ENCODE data around the gene CGNL1. TPM values are rescaled to one million over a fixed set of nuclear protein-coding genes. Genes with fewer than 3 reads are reported as not detected.

The CGNL1 gene, protein sequence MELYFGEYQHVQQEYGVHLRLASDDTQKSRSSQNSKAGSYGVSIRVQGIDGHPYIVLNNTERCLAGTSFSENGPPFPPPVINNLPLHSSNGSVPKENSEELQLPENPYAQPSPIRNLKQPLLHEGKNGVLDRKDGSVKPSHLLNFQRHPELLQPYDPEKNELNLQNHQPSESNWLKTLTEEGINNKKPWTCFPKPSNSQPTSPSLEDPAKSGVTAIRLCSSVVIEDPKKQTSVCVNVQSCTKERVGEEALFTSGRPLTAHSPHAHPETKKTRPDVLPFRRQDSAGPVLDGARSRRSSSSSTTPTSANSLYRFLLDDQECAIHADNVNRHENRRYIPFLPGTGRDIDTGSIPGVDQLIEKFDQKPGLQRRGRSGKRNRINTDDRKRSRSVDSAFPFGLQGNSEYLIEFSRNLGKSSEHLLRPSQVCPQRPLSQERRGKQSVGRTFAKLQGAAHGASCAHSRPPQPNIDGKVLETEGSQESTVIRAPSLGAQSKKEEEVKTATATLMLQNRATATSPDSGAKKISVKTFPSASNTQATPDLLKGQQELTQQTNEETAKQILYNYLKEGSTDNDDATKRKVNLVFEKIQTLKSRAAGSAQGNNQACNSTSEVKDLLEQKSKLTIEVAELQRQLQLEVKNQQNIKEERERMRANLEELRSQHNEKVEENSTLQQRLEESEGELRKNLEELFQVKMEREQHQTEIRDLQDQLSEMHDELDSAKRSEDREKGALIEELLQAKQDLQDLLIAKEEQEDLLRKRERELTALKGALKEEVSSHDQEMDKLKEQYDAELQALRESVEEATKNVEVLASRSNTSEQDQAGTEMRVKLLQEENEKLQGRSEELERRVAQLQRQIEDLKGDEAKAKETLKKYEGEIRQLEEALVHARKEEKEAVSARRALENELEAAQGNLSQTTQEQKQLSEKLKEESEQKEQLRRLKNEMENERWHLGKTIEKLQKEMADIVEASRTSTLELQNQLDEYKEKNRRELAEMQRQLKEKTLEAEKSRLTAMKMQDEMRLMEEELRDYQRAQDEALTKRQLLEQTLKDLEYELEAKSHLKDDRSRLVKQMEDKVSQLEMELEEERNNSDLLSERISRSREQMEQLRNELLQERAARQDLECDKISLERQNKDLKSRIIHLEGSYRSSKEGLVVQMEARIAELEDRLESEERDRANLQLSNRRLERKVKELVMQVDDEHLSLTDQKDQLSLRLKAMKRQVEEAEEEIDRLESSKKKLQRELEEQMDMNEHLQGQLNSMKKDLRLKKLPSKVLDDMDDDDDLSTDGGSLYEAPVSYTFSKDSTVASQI
- 0.30 and 0.34 TPM in 2 replicates for total RNA-seq (2014; rRNA removed; shearing (Covaris generic))

DNA sequence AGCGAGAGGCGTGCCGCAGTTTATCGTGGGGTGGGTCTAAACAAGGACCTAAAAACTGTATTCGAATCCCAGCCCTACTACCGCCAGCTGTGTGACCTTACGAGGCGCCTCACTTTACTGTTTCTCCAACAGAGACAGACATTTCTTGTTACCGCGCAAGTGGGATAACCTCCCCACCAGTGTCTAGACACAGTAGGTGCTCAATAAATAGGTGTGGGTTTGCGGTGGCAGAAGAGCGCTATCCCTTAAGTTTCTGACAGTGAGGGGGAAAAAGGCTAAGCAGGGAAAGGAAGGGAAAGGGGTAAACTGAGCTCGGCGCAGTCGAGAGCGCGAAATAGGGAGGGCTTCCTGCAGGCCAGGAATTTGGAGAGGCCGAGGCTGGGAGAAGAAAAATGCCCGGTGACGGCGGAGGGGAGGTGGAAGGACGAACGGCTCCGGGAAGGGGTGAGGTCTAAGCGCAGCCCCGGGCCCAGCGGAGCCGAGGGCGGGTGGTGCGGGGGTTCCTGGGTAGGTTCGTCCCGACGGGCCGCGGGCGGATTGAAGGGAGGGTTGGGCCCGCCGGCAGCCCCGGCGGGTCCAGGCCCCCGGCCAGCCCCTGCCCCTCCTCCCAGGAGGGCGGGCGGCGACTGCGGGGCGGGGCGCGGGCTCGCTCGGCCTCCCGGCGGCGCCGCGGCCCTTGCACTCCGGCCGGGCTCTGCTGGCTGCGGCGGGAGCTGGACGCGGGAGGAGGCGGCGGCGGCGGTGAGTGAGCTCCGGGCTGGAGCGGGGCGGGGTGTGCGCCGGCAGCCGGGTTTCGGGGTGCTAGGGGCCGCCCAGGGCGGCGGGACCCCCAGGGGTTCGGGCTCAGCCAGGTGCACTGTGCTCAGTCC lies at the start of gene CGNL1:
CGNL1 (plus strand) TSS at position 679 of the 869 bp plus-strand sequence. CDS start 61,495 bp downstream, outside the sequence.
- peak; percentile 35 for DNase-seq (ENCODE audit: low read depth)

DNA sequence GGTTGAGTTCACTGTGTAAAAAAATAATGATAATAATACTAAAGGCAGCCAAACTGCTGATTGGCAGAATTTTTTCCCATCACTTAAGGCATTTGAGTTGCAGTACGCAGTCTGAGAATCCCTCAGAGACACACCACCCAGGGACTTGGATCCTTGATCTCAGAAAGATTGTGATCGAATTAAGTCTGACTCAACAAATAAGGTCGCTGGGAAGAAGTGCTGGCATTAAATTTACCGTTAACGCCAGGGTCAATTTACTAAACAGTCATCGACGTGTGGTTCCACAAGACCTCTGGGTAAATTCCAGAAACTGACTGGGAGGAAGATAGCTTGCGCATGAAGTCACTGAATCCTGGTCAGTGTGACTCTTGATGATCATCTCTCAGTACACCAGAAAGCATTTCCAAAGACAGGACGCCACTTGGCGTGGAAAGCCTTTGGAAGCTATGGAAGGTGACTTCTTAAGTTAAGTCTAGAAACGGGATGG lies 48.3 kb upstream of the CGNL1 start:
- peak; percentile 88 for DNase-seq (ENCODE audit: low read depth)

DNA sequence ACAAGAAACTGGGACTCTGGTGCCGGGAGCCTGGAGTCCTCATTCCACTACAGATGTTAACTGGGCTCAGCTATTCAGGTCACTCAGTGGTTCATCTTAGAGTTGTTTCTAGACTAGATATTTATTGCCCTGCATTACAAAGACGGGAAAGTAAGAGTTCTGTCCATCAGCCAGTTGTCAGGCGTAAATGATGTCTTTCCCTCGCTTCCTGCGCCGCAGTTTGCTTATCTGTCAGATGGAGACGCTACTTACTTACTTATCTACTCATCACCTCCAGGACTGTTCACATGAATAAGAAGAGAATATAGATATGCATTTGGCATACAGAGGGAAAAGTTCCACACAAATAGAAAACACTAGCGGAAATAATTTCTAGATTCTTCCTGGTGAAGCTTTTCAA lies 47.8 kb upstream of the CGNL1 start:
- no peak for DNase-seq (ENCODE audit: low read depth)

DNA sequence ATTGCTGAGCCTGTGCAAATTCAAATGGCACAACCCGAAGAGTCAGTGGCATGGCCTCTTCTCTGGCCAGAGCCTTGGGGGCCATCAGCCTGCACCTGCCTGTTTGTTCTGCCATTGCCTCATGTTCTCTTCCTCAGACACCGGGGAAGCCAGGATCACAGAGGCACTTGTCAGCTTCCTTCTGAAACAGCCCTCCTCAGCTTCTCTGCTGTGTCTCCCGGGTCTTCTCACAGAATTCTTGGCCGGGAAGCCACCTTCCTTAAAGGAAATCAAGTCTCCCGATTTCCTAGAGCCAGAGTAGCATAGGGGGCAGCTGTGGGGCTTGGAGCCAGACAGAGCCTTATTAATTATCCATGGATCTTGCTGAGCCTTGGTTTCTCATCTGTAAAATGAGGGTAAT lies 47.4 kb upstream of the CGNL1 start:
- DNase-seq (ENCODE audit: low read depth): no peak

GRCh38 chr15:57329582-57330367 lies 46.5 kb upstream of the CGNL1 start:
- DNase-seq (ENCODE audit: low read depth): peak; percentile 33

GRCh38 chr15:57330619-57331340 lies 45.5 kb upstream of the CGNL1 start:
- DNase-seq (ENCODE audit: low read depth): no peak

DNA sequence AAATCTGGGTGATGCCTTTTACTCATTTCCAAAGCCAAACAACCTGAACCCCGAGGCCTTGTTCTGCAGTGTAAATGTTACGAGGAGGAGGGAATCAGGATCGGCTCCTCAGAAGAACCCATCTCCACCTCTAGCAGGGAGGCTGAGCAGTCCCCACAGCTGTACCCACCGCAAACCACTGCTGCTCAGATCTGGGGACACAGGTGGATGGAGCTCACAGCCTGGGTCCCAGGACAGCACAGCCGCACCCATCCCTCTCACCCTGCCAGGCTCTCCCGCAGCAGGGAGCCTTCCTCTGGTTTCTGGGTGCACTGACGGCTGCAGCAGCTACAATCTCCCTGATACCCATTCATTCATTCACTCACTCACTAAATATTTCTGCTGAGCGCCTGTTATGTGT lies 44.0 kb upstream of the CGNL1 start:
- DNase-seq (ENCODE audit: low read depth): no peak

GRCh38 chr15:57333487-57333886 lies 42.8 kb upstream of the CGNL1 start:
- DNase-seq (ENCODE audit: low read depth): peak; percentile 54

DNA sequence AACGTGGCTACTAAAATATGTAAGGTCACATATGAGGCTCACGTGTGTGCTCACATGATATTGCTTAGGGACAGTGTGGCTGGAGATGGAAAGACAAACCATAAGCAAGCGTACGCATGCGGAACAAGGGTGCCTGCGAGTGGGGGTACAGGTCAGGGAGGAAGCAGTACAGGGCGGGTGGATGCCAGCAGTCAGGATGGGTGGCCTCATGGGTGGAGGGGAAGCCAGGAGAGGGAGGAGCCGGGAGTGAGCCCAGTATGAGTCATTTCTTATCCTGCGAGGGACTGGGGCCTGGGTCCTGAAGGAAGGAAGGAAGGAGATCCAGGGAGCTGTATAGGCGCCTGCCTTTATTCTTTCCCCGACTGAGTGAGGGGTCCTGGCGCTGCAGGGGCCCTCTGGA lies 42.0 kb upstream of the CGNL1 start:
- peak; percentile 74 for DNase-seq (ENCODE audit: low read depth)

DNA sequence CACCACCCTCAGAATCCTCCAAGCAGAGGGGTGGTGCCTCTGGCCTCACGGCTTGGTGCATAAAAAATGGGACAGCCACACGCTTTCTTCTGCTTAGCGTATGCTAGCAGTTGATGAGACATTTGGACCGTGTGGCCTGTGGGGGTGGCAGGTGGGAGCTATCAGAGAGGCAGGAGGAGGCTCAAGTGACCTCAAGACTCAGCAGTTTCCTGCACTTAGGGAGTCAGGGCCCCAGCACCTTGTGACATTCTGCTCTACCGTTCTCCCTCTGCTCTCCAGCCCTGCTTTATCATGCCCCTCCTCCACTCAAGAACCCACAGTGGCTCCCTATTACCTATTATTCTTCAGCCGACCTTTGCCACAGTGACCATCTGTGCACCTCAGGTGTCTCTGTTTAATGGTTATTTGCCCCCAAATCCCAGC lies 41.0 kb upstream of the CGNL1 start:
- DNase-seq (ENCODE audit: low read depth): no peak

DNA sequence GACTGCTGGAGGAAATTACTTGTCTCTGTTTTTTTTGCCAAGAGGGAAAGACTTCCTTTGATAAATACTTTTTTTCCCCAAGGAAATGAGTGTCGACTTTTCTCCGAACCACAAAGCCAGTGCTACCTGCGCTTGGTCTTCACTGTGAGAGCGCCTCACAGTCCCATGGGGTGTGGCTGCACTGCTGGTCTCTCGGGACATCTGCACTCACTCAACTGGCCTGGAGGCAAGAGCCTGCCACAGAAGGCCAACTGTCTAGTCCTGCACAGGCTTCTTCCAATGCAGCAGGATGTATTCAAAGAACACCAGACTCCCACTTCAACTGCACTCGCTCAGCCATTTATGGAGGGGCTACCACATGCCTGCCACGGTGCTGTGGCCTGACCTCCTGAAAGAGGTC lies 40.6 kb upstream of the CGNL1 start:
- DNase-seq (ENCODE audit: low read depth): no peak

GRCh38 chr15:57337868-57338411 lies 38.4 kb upstream of the CGNL1 start:
- DNase-seq (ENCODE audit: low read depth): no peak

DNA sequence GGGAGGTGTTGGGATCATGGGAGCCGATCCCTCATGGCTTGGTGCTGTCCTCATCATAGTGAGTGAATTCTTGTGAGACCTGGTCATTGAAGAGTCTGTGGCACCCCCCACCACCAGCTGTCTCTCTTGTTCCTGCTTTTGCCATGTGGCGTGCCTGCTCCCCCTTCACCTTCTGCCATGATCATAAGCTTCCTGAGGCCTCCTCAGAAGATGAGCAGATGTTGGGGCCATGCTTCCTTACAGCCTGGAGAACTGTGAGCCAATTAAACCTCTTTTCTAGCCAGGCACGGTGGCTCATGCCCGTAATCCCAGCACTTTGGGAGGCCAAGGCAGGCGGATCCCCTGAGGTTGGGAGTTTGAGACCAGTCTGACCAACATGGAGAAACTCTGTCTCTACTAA lies 37.0 kb upstream of the CGNL1 start:
- DNase-seq (ENCODE audit: low read depth): no peak

- peak; percentile 61 for DNase-seq (ENCODE audit: low read depth)
These were observed 35.5 kb upstream of the CGNL1 start for GRCh38 chr15:57340682-57341259.

DNA sequence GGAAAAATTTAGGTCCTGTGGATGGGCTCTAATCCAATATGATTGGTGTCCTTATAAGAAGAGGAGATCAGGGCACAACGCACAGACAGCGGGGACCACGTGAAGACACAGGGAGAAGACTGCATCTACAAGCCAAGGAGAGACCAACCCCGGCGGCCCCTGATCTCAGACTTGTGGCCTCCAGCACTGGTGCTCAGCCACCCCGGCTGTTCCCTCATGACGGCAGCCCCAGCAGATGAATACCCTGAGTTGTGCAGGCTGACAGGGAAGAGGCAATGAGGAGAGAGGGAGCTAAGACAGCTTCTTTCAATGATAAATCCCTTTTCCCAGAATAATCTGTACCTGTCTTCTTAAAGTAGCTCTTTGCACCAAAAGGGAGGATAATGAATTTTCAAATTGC lies 33.3 kb upstream of the CGNL1 start:
- DNase-seq (ENCODE audit: low read depth): no peak

GRCh38 chr15:57343498-57343897 lies 32.8 kb upstream of the CGNL1 start:
- DNase-seq (ENCODE audit: low read depth): no peak

- no peak for DNase-seq (ENCODE audit: low read depth)
These were observed 32.0 kb upstream of the CGNL1 start for GRCh38 chr15:57344282-57344681.

DNA sequence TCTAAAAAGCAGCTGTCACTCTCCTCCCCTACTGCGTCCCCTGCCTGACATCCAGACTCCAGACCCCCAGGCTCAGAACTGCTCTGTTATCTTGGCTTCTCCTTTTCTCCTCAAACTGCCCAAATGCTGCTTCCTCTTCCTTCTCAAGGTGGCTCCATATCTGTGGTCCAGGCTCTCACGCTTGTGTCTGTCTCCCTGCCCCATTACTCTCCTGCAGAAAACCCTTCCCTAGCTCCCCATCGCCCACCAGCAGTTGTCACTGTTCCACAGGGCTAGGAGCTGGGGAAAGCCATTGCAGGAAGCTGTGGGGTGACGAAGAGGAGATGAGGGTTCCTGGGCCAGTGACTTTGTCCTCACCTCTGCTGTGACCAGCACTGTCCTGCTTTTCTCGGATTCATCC lies 30.7 kb upstream of the CGNL1 start:
- DNase-seq (ENCODE audit: low read depth): no peak

GRCh38 chr15:57348081-57348480 lies 28.2 kb upstream of the CGNL1 start:
- no peak for DNase-seq (ENCODE audit: low read depth)
